ENCODE measurements around the gene TEC. TPM values are rescaled to one million over a fixed set of nuclear protein-coding genes. Genes with fewer than 3 reads are reported as not detected.
"Not testable (repeated sequence)": the region's sequence is repeated elsewhere in the genome, so short reads cannot be mapped to it uniquely, and the experiment has no call there.

Gene TEC
- total RNA-seq, 1 donor from 2014 or later, result 0.13 TPM

DNA sequence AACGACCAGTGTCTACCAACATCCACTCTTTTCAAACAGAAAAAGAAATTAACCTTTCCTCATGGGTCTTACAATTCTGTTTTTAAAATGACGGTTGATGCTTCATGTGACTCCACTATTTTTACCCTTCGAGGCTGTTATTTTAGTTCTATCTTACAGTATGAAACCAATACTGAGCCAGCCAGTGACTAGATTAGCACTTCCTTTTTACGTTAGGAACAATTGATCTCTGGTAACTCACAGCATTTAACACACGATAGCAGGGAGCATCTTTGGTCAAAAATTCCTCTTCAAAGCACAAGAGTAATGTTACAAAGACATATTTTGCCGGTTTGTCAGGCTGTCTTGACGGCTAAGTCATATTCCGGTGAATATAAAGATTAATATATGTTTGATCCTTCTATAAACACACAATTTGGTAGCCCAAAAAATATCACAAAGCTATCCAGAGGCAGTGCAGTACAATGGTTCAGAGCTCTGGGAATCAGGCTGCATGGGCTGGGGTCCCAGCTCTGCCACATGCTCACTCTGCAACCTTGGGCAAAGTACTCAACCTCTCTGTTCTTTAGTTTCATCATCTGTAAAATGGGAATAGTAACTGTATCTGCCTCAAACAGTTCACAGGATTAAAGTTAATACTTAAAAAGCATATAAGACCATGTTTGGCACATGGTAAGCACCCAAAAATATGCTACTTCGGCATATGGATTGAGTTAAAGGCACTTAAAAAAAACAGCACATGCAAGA lies 72.7 kb downstream of the TEC start:
- no peak for DNase-seq (ENCODE audit: low read depth, low spot score)

DNA sequence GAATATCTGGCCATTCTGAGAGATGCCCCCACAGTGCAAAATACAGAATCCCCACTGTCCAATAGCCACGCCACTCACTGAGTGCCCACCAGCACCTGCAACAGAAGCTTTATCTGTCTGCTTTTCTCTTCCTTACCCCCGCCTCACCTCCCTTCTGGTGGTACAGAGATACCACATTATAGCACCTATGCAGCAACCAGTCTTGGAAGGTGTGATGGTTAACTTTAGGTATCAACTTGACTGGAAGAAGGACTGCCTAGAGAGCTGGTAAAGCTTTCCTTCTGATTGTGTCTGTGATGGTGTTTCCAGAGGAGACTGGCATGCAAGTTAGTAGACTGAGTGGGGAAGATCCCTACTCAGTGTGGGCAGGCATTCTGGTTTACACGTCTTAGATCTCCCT lies 73.8 kb downstream of the TEC start:
- no peak for DNase-seq (ENCODE audit: low read depth, low spot score)

DNA sequence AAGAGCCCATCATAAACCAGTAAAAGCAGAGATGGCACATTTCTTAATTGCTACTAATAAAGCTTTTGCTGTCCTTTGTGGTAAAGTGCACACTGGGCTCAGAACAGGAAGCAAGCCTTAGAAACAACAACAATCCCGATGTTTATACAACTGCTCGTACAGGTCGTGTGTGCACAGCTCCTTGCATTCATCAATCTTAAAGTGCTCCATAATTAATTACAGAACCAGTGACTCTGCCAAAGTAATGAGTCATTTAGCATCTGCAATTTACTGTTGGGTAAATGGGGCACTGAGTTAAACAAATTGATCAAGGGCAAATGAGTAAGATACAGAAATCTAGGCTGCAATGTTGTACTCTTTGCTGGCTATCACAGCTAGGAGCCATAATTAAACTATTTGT lies 74.3 kb downstream of the TEC start:
- DNase-seq (ENCODE audit: low read depth, low spot score), result no peak

DNA sequence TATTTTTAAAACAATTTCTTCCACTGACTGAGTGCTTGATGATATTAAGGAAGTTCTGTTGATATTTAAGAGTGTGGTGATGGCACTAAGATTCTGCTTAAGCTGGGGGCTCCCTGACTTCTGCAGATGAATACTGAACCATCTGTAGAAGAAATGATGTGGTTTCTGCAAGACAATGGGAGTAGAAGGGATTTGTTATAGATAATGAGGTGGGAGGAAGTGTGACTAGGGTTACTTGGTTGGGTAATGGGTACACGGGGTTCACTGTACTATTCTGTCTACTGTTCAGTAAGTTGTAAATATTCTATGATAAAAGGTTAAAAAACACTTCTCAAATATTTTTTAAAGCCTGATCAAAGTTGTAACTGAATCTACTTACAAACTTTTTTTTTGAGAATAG lies 74.7 kb downstream of the TEC start:
- no peak for DNase-seq (ENCODE audit: low read depth, low spot score)

DNA sequence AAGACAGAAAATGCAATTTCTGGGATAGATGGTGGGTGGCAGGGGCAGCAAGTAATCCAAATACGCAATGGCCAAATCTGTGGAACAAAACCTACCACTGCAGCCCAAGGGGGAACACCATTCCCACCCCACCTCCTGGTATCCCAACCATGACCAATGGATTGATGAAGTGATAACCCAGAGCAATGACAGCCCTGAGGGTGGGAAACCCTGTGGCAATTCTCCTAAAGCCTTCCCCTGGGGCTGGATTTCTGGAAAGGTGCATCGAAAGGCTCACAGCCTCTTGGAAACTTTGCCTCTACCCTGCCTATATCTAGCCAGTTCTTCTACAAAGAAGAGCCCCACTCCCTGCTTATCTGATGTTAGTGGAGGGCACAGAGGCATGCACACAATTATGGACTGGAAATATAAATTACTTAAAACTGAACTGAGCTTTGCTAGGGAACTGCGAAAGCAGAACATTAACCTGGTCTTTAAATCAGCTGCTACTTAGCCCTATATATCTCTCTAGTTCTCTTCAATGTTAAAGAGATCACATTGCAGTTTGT lies 75.6 kb downstream of the TEC start:
- no peak for DNase-seq (ENCODE audit: low read depth, low spot score)

DNA sequence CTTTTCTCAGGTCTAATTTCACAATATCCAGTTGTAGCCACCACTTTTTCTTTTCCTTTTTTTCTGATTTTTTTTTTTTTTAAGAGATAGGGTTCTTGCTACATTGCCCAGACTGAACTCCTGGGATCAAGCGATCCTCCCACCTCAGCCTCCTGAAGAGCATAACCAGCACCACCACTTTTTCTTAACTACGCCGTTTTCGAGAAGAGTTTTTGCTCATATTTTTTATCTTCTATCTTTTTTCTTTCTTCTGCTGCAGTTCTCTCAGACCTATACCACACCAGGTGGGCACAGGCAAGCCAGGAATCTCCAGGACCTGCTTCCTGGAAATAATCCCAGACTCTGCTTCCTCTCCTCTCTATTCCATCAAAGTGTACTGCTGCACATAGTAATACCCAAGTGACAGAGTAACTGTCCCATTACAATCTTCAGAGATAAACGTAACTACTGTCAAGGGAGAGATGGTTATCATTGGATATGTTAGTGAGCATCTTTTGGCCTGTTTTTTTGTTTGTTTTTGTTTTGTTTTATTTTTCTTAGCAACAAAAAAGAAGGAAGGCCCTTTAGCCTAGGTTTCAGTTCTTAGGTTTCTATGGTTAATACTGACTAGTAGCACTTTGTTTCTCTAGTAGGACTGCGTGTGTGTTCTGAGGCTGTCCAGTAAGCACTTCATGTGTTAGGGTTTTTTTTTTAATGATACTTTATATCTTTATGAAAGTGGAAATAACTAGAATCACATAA lies 76.4 kb downstream of the TEC start:
- DNase-seq (ENCODE audit: low read depth, low spot score), result no peak

DNA sequence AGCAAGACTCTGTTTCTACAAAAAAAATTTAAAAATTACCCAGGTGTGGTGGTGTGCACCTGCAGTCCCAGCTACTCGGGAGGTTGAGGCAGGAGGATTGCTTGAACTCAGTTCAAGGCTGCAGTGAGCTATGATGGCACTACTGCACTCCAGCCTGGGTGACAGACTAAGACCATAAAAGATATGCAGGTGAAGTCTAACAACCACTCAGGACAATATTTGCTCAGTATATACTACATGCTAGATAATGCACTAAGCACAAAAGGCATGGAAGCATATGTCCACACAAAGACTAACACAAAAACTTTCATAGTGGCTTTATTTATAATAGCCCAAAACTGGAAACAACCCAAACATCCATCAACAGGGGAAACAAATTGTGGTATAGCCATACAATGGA lies 77.9 kb downstream of the TEC start:
- DNase-seq (ENCODE audit: low read depth, low spot score), result no peak

DNA sequence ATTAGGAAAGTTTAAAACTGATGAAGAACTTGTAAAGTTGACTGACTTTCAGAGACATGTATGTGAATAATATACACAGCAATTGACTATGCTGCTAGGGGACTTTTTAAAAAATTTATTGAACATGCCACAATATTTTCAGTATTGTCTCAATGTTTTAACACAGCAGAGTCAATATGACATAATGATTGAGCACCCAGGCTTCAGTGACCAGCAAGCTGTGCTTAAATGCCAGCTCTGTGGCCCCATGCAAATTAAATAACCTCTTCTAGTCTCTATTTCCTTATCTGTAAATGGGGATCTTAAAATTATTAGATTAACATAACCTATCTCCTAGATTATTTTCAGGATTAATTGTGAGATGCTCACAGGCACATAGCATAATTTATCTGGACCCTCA lies 78.8 kb downstream of the TEC start:
- no peak for DNase-seq (ENCODE audit: low read depth, low spot score)

DNA sequence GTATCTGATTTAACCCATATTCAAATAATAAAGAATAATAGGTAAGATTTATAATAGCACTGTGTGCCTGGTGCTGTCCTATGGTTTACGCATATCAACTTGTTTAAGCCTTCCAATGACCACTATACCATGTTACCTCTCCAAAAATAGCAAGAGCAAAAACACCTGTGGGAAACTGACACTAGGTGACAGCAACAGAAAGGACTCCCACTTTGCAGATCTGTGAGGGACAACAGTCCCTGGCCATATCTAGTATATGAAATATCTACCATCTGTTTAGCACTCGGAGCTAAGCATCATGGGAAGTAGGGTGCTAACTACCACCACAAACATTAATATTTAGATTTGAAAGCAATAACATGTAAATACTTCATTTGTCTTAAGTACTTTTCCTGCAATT lies 79.9 kb downstream of the TEC start:
- no peak for DNase-seq (ENCODE audit: low read depth, low spot score)

DNA sequence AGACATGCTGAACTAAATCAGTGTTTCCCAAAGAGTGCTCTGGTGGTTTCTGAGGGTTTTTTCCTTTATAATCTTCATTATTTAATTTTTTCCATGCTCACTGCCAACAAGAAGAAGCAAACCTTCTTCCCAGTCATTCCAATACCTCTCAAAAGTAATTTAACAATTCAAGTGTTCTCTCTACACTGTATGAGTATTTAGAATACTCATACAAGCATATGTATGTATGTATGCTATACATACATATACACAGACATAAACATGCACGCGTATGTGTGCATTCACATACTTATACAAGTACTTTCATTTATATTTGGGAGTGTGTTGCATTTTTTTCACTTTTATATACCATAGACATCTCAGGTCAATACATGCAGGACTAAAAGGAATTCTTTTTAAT lies 81.2 kb downstream of the TEC start:
- DNase-seq (ENCODE audit: low read depth, low spot score), result no peak

DNA sequence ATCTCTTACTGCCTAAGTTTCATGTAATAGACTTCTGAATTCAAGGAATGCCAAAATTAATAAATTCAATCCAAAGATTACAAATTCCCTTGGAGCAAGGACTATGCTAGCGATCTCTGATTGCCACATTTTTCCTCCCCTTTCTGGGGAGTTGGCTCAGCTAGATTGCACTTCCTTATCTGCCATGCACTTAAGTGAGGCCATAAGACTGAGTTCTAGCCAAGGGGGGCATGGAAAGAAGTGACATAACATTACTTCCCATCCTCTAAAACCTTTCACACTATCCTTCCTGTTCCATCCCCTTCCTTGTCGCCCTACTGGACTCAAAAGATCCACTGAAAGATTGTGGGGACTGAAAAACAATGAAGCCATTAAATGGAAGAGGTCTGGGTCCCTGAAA lies 81.8 kb downstream of the TEC start:
- no peak for DNase-seq (ENCODE audit: low read depth, low spot score)

DNA sequence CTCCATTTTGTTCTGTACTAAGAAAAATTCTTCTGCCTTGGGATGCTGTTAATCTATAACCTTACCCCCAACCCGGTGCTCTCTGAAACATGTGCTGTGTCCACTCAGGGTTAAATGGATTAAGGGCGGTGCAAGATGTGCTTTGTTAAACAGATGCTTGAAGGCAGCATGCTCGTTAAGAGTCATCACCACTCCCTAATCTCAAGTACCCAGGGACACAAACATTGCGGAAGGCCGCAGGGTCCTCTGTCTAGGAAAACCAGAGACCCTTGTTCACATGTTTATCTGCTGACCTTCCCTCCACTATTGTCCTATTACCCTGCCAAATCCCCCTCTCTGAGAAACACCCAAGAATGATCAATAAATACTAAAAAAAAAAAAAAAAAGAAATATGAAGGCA lies 82.6 kb downstream of the TEC start:
- not testable (repeated sequence) for DNase-seq (ENCODE audit: low read depth, low spot score)

DNA sequence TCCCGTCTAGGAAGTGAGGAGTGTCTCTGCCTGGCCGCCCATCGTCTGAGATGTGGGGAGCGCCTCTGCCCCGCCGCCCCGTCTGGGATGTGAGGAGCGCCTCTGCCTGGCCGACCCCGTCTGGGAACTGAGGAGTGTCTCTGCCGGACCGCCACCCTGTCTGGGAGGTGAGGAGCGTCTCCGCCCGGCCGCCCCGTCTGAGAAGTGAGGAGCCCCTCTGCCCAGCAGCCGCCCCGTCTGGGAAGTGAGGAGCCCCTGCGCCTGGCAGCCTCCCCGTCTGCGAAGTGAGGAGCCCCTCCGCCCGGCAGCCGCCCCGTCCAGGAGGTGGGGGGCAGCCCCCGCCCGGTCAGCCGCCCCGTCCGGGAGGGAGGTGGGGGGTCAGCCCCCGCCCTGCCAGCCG lies 83.2 kb downstream of the TEC start:
- not testable (repeated sequence) for DNase-seq (ENCODE audit: low read depth, low spot score)

DNA sequence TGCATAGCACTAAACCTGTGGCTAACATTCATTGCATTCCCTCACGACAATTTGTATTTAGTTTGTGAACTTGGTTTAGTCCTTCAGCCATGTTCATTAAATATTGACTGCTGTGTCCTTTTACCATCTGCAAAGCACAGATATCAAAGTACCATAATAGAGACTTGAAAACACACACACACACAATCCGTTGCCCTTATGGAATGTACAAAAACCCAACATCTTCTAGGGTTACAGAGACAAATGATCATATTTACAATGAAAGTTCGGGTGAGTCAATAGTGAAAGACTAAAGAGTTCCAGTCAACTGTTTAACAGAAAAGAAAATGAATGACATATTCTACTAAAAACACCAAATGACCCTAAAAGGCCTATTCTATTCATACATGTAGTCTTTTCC lies 84.8 kb downstream of the TEC start:
- DNase-seq (ENCODE audit: low read depth, low spot score), result no peak

DNA sequence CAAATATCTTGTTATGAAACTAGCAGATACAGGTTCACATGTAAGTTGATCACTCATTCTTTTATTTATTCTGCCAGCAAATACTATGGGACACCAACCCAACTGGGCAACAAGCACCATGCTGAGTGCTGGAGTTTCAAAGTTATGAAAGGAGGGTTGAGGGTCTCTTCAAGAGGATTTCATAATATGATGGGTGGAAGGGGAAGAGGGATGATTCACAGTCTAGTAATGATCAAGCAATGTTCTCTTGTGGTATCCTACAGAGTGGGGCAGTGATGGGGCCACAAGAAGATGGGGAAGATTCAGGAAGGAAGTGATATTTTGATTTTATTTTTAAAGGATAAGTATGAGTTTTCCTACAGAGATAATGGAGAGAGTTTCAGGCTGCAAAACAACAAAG lies 89.4 kb downstream of the TEC start:
- DNase-seq (ENCODE audit: low read depth, low spot score), result no peak

DNA sequence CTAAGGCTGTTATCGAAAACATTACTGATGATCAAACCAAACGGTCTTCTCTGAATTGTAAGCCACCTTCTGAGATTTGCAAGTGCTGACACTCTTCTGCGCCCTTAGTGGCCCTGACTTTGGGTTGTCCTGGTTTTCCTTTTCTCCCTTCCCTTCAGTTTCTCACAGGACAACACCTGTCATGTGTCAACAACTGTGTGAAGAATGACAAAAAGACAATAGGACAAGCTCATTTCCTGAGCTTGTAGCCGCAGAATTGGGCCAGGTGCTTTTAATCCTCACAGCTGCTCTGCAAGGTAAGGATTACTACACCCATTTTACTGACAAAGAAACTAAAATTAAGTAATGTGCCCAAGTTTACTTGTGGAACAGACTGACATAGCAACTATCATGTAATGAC lies 90.7 kb downstream of the TEC start:
- no peak for DNase-seq (ENCODE audit: low read depth, low spot score)

DNA sequence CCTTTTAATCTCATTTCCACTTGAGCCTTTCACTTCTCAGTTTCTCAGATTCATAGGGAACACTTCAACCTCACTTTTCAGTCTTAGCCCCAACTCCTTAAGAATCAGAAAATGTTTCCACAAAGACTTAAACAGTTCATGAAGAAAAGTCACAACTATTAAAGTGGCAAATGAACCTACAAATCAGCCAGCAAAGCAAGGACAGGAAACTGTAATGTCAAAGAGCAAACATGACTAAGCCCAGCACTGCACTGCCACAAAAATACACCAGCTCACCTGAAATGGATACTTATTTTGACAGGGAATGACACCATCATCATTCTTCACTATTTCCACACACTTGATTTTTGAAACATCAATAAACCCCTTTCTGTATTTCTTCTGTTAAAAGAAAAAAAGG lies 93.8 kb downstream of the TEC start:
- DNase-seq (ENCODE audit: low read depth, low spot score), result no peak

DNA sequence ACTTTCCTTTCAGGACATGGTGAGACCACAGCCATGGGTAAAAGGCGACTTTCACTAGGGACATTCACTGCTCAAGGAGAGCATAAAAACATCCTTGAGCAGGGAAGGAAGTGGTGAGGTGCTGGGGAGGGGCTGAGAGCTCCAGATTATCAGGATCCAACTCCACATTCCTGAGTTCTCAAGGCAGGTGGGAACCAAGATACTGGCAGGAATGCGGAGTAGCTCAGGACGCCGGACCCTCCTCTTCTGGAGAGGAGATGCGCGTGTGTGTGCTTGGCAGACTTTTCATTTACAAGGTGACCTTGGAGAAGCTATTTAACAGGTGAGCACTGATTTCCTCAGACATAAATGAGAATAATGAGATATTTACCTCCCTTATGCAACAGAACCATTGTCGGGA lies 94.3 kb downstream of the TEC start:
- no peak for DNase-seq (ENCODE audit: low read depth, low spot score)

DNA sequence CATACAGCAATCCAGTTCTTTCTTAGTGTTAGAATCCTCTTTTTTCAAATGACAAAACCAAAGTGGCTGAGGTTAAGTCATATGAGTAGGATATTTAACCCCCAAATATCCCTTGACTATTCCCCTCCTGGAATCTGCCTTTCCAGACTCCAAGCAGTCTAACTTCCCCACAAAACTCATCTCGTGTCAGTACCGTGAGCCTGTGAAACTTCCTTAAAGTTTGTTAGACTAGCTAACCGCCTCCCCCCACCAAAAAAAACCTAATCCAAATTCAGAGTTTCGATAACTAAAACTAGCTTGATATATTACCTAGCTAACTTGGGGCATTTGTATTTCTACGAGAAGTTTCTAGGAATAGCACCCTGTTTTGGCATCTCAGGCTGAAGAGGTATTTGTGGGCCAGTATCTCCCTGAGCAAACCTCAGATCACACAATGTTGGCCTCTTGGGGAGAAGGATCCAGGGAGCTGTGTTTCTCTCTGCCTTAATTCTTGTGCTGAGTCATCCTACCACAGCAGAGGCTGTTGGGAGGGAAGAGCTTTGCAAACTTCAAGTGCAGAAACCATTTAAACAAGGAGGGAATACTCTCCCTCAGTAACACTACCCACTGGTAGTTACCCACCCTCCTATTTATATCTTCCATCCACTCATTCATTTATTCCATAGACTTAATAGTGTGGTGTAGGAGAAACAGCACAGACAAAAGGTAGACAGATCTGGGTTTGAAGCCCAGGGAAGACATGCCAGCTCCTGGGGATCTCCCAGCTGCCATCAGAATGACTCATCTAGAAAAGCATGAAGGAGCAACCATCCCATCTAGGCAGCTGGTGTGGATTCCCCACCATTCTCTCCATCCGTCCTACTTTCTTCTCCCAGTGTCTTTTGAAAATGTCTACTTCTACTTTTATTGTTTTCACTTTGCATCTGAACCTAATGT lies 96.3 kb downstream of the TEC start:
- no peak for DNase-seq (ENCODE audit: low read depth, low spot score)

DNA sequence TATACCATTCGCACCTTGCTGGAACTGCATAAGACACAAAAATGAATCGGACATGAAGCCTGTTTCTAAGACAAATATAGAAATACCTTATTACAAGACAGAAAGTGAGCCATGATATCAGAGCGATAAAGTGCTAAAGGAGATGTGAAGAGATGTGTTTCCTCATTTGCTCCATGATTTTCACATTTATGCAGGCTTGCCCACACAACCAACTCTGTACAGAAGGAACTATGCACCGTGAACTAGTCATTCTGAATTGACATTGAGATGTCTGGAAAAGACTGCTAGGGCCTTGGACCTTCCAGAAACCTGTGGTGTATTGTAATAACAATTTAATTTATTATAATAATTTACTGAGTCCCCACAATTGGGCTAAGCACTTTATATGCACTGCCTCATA lies 97.0 kb downstream of the TEC start:
- DNase-seq (ENCODE audit: low read depth, low spot score), result no peak

DNA sequence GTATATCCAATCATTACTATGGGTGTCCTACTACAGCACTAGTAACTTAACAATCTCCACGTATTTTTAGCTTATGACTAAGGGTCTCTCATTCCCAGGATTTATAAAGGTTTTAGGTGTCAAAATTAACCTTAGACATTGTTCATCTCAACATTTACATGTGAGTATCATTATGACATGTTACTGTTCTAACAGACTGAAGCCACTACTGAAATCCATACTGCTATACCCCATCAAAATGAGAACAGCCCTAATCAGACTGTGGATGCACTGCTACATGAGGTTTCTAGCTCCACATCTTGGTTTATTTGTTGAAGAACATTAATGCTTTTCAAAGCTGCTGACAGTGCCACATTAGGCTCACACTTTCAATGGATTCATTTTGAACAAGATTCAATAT lies 100.0 kb downstream of the TEC start:
- DNase-seq (ENCODE audit: low read depth, low spot score), result no peak

Measured in pulmonary artery endothelial cell (primary cell).